CD1c-positive myeloid dendritic cell (primary cell): Measurements from ENCODE around the gene CAMK2N1.
A peak's percentile ranks its signal among the peaks of the same experiment; 100 is the strongest.

Experiments used
- DNase-seq: peaks from one replicate; pipeline ENCODE4 v3.0.0-alpha.2; 2016; ENCODE audit errors: extremely low spot score

Gene CAMK2N1

DNA sequence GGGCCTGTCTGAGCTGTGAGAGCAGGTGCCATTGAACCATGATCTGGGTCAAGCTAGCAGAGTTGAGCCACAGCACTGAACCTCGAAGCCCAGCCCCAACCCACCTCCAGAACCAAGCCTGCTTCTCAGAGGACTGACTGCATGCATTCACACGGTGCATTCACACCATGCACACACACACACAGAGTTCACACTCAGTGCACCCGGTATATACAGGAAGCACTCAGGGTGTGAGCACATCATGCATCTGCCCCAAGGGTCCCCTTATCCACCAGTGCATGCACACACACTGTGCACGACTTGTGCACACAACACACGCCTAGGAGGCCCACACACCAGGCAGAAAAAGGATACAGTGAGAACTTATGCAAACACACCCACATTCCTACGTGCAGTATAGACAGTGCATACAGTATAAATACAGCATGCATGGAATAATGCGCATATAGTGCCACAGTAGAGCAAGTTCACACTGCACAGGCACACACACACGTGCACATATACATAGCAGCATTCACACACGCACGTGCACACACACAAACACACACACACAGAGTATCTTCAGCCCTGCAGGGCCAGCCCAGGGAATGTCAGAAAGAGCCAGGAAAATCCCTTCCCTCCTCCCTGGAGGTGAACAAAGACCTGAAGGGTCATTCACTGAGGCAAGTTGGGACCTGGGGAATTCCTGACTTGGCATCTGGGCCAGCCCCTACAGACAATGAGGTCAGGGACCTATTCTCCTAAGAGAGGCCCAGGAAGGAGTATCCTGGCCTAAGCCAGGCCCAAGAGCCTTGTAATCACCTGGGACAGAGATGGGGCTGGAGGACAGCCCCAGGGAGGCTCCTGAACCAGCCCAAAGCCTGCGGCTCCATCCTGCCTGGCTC is 42.1 kb downstream of the CAMK2N1 start:
- no peak for DNase-seq

DNA sequence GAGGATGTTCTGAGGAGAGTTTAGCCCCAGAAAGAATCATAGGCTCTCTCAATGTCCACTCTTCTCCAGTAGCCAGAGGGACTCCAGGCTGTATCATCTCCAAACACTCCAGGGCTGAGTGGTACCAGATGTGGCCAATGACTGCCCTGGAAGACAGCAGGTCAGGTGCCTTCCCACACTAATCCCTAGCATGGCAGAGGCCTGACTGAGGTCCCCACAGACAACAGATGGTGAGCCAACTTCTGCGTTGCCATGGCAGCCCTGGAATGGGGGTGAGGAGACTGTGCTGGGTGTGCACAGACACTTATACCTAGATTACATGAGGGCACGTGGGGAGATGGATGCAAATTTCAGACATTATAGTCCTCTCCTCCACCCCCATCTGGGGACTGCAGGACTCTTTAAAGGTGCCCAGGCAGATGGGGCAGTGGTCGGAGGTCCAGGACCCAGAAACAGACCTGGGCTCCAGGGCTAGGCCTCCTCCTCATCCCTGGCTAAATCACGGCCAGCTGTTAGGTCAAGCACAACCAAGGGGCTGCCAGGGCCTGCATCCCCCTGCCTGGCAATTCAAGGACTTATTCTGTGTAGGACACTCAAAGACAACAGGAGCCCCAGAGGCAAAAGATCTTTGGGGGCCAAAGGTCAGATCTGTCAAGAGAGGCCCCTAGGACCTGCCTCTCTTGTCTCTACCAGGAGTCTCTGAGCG is 42.9 kb downstream of the CAMK2N1 start:
- no peak for DNase-seq

DNA sequence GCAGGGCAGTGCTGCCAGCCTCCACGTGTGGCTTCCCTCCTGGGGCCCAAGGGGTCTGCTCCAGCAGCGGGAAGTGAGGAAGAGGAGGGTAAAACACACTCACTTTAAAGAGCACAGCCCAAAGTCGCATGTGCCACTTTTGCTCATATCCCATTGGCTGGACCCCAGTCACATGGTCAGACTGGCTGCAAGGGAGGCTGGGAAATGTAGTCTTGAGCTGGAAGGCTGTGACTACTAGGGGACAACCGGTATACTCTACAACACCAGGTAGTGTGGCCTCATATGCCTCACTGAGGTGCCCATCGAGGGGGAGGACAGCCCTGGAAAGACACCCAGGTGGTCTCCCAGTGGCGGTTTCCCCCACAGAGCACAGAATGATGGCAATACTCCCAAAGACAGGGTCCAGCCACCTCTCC is 45.2 kb downstream of the CAMK2N1 start:
- DNase-seq = peak; percentile 13

DNA sequence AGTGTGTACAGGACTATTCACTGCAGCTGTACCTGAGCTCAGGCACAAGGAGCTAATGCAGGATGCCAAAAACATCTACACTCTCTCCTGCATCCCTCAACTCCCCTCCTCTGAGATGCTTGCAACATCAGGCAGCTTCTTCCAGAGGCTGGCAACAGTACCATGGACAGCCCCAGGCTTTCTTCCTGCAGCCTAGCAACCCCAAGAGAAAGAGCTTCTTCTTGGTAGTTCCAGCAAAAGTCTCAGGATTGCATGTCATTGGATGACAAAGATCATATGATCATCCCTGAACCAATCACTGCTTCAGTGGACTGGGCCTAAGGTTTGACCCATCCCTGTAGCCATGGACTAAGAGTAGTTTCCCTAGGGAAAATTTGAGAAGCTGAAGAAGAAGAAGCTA is 46.7 kb downstream of the CAMK2N1 start:
- DNase-seq = no peak

DNA sequence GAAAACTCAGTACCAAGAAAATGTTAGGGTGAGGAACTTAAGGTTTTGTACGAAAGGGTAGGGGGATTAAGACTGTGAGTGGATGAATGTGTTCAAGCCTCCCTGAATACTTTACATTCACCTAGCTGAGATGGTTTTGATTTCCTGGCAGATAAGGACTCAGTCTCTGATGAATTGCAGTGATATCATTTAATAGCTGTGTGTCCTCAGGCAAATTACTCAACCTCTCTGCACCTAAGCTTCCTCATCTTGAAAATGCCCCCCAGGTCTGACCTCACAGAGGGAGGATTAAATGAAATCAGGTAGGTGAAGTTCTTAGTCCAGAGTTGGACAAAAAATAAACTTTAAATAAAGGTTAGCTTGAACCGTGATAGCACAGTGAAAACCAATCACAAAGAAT is 48.4 kb downstream of the CAMK2N1 start:
- no peak for DNase-seq

DNA sequence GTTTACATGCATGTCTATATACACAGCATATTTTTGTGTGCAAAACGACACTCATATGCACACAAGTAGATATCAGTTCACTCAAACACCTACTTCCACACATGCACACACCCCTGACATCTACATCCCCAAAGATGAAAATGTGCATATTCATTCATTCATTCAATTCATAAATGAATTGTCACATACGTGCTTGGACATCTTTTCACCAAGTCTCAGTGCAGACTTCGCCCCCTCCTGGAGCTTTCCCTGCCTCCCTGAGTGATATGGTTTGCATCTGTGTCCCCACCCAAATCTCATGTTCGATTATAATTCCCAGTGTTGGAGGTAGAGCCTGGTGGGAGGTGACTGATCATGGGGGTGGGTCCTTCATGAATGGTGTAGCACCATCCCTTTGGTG is 53.1 kb downstream of the CAMK2N1 start:
- DNase-seq = no peak
